HUES64 (cell line): ENCODE data around the gene MAL.
"Not testable (repeated sequence)": the region's sequence is repeated elsewhere in the genome, so short reads cannot be mapped to it uniquely, and the experiment has no call there.

Experiments
- H3K27ac ChIP-seq: 2 replicates; pipeline ENCODE4 v1.7.0; 2013; ENCODE audit warnings: low read depth, low read length, inconsistent platforms
- H3K27me3 ChIP-seq: 2 replicates; pipeline ENCODE4 v1.6.1; 2013; ENCODE audit warnings: mild to moderate bottlenecking, low read length; ENCODE audit not compliant: insufficient read depth
- H3K36me3 ChIP-seq: 2 replicates; pipeline ENCODE4 v1.6.1; 2013; ENCODE audit warnings: mild to moderate bottlenecking, low read length; ENCODE audit not compliant: insufficient read depth
- H3K4me1 ChIP-seq: 2 replicates; pipeline ENCODE4 v1.6.1; 2013; ENCODE audit warnings: mild to moderate bottlenecking, low read length, moderate library complexity; ENCODE audit not compliant: insufficient read depth
- H3K4me3 ChIP-seq: 2 replicates; pipeline ENCODE4 v1.5.1; 2013; ENCODE audit warnings: mild to moderate bottlenecking, low read length, moderate library complexity
- H3K9ac ChIP-seq: 2 replicates; pipeline ENCODE4 v1.6.1; 2013; ENCODE audit warnings: mild to moderate bottlenecking, low read depth, low read length
- H3K9me3 ChIP-seq: 2 replicates; pipeline ENCODE4 v1.6.1; 2013; ENCODE audit warnings: low read depth, low read length; ENCODE audit not compliant: insufficient read depth
- WGBS: fragments of 150-250, 120-280 bp; methylation state at CpG from one replicate; pipeline ENCODE4 v1.1.7; 2013; ENCODE audit warnings: missing lambda C conversion rate; 5-methylcytosine and 5-hydroxymethylcytosine counted together

The MAL gene

DNA sequence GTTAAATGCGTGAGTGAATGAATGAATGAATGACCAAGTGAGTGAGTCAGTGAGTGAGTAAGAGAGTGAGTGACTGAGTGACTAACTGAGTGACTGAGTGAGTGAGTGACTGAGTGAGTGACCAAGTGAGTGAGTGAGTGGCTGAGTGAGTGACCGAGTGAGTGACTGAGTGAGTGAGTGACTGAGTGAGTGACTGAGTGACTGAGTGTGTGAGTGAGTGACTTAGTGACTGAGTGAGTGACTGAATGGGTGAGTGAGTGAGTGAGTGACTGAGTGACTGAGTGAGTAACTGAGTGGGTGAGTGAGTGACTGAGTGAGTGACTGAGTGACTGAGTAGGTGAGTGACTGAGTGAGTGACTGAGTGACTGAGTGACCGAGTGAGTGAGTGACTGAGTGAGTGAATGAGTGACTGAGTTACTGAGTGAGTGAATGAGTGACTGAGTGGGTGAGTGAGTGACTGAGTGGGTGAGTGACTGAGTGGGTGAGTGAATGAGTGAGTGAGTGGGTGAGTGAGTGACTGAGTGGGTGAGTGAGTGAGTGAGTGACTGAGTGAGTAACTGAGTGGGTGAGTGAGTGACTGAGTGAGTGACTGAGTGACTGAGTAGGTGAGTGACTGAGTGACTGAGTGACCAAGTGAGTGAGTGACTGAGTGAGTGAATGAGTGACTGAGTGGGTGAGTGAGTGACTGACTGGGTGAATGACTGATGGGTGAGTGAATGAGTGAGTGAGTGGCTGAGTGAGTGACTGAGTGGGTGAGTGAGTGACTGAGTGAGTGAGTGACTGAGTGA, 11.3 kb downstream of the MAL start:
- Histone ChIP-seq H3K36me3 (no peaks in the 10 kb centered on the region), H3K4me3 (no peak overlapping the region), H3K27ac (no peak overlapping the region), H3K4me1 (no peaks in the 10 kb centered on the region), H3K9ac (no peak overlapping the region), H3K27me3 (peaks cover 7% of the 10 kb centered on the region; the same call in 1 of the 2 replicates), H3K9me3 (no peaks in the 10 kb centered on the region)
- 91% methylated on average over 3 of the region's 3 CpGs for WGBS

DNA sequence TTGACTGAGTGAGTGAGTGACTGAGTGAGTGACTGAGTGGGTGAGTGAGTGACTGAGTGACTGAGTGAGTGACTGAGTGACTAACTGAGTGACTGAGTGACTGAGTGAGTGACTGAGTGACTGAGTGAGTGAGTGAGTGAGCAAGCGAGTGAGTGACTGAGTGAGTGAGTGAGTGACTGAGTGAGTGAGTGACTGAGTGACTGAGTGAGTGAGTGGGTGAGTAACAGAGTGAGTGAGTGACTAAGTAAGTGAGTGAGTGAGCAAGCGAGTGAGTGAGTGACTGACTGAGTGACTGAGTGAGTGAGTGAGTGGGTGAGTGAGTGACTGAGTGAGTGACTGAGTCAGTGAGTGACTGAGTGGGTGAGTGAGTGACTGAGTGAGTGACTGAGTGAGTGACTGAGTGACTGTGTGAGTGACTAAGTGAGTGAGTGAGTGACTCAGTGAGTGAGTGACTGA, 11.9 kb downstream of the MAL start:
- Histone ChIP-seq H3K9me3 (no peaks in the 10 kb centered on the region), H3K27ac (no peak overlapping the region), H3K27me3 (0 out of 2 replicates have a peak, but pooled peaks cover 3% of the 10 kb centered on the region), H3K9ac (no peak overlapping the region), H3K4me1 (no peaks in the 10 kb centered on the region), H3K36me3 (no peaks in the 10 kb centered on the region), H3K4me3 (no peak overlapping the region)
- WGBS: 81% methylated on average over 2 of the region's 2 CpGs

DNA sequence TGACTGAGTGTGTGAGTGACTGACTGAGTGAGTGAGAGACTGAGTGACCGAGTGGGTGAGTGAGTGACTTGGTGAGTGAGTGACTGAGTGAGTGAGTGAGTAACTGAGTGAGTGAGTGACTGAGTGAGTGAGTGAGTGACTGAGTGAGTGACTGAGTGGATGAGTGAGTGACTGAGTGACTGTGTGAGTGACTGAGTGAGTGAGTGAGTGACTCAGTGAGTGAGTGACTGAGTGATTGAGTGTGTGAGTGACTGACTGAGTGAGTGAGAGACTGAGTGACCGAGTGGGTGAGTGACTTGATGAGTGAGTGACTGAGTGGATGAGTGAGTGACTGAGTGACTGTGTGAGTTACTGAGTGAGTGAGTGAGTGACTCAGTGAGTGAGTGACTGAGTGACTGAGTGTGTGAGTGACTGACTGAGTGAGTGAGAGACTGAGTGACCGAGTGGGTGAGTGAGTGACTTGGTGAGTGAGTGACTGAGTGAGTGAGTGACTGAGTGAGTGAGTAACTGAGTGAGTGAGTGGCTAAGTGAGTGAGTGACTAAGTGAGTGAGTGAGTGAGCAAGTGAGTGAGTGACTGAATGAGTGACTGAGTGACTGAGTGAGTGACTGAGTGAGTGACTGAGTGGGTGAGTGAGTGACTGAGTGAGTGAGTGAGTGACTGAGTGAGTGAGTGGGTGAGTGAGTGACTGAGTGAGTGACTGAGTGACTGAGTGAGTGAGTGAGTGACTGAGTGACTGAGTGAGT, 12.5 kb downstream of the MAL start:
- not testable (repeated sequence) for H3K27ac ChIP-seq

DNA sequence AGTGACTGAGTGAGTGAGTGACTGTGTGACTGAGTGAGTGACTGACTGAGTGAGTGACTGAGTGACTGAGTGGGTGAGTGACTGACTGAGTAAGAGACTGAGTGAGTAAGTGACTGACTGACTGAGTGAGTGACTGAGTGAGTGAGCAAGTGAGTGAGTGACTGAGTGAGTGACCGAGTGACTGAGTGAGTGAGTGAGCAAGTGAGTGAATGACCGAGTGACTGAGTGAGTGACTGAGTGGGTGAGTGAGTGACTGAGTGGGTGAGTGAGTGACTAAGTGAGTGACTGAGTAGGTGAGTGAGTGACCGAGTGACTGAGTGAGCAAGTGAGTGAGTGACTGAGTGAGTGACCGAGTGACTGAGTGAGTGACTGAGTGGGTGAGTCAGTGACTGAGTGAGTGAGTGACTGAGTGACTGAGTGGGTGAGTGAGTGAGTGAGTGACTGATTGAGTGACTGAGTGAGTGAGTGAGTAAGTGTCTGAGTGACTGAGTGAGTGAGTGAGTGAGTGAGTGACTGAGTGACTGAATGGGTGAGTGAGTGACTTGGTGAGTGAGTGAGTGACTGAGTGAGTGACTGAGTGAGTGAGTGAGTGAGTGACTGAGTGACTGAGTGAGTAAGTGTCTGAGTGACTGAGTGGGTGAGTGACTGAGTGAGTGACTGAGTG, 13.3 kb downstream of the MAL start:
- 91% methylated on average over 4 of the region's 4 CpGs for WGBS
- Histone ChIP-seq H3K9me3 (no peaks in the 10 kb centered on the region), H3K4me3 (no peak overlapping the region), H3K36me3 (no peaks in the 10 kb centered on the region), H3K27ac (no peak overlapping the region), H3K4me1 (peaks cover 3% of the 10 kb centered on the region; the same call in 1 of the 2 replicates), H3K27me3 (no peaks in the 10 kb centered on the region), H3K9ac (no peak overlapping the region)

More for the DNA sequence above, 12.5 kb downstream of the MAL start:
- not testable (repeated sequence) for H3K4me1 ChIP-seq, H3K4me3 ChIP-seq, H3K9ac ChIP-seq, H3K27me3 ChIP-seq, H3K36me3 ChIP-seq, H3K9me3 ChIP-seq
- WGBS: 83% methylated on average over 3 of the region's 3 CpGs

DNA sequence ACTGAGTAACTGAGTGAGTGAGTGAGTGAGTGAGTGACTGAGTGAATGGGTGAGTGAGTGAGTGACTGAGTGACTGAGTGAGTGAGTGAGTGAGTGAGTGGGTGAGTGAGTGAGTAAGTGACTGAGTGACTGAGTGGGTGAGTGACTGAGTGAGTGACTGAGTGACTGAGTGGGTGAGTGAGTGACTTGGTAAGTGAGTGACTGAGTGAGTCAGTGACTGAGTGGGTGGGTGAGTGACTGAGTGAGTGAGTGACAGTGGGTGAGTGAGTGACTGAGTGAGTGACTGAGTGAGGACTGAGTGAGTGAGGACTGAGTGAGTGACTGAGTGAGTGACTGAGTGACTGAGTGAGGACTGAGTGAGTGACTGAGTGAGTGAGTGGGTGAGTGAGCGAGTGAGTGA, 13.9 kb downstream of the MAL start:
- no peaks in the 10 kb centered on the region for H3K36me3 ChIP-seq
- H3K4me3 ChIP-seq: no peak overlapping the region
- H3K27me3 ChIP-seq: no peaks in the 10 kb centered on the region
- WGBS: 79% methylated on average over 1 of the region's 1 CpG
- H3K4me1 ChIP-seq: peaks cover 4% of the 10 kb centered on the region; the same call in 1 of the 2 replicates
- H3K9me3 ChIP-seq: no peaks in the 10 kb centered on the region
- no peak overlapping the region for H3K27ac ChIP-seq
- H3K9ac ChIP-seq: no peak overlapping the region

DNA sequence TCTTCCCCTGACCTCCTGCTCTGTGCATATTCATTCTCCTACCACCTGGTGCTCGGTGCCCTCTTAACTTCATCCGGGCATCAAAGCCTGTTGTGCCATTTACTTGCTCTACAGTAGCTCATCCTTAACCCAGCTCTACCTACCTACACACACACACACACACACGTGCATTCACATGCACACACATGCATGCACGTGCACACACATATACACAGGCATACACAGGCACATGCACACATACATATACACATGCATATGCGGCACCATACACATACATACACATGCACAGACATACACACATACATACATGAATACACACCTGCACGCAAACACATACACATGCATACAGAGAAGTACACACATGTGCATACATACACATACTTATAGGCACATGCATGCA, 14.5 kb downstream of the MAL start:
- H3K9me3 ChIP-seq: no peaks in the 10 kb centered on the region
- WGBS: 85% methylated on average over 6 of the region's 6 CpGs

DNA sequence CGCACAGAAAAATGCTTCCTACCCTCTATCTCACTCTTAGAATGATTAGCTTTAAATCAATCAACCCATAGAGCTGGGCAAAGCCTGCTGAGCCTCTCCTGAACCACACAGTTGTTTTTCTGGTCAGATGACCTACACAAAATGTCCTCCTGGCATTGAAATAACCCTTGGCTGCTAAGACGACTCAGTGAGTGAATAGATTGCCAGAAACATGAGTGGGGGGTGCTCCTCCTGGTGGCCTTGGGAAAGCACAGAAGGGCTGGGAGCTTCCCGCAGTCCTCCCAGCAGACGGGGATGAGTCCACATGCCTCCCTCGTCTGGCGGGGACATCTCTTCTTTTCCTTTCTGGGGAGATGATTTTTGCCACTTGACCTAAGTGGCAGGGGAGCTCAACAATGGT, 14.9 kb downstream of the MAL start:
- Histone ChIP-seq H3K4me3 (no peak overlapping the region), H3K36me3 (no peaks in the 10 kb centered on the region), H3K4me1 (peaks cover 4% of the 10 kb centered on the region; the same call in 1 of the 2 replicates), H3K27me3 (no peaks in the 10 kb centered on the region), H3K9ac (no peak overlapping the region), H3K9me3 (no peaks in the 10 kb centered on the region), H3K27ac (no peak overlapping the region)
- 76% methylated on average over 6 of the region's 6 CpGs for WGBS

More for the DNA sequence above, 14.5 kb downstream of the MAL start:
- Histone ChIP-seq H3K4me1 (peaks cover 4% of the 10 kb centered on the region; the same call in 1 of the 2 replicates), H3K27me3 (no peaks in the 10 kb centered on the region), H3K9ac (no peak overlapping the region), H3K36me3 (no peaks in the 10 kb centered on the region), H3K4me3 (no peak overlapping the region), H3K27ac (no peak overlapping the region)

- H3K4me1 ChIP-seq: peaks cover 4% of the 10 kb centered on the region; the same call in 1 of the 2 replicates
- no peaks in the 10 kb centered on the region for H3K27me3 ChIP-seq
- no peak overlapping the region for H3K27ac ChIP-seq
- no peak overlapping the region for H3K9ac ChIP-seq
- H3K9me3 ChIP-seq: no peaks in the 10 kb centered on the region
- 83% methylated on average over 10 of the region's 10 CpGs for WGBS
- no peaks in the 10 kb centered on the region for H3K36me3 ChIP-seq
- H3K4me3 ChIP-seq: no peak overlapping the region
Observed at GRCh38 chr2:95041060-95041823, 15.7 kb downstream of the MAL start.

DNA sequence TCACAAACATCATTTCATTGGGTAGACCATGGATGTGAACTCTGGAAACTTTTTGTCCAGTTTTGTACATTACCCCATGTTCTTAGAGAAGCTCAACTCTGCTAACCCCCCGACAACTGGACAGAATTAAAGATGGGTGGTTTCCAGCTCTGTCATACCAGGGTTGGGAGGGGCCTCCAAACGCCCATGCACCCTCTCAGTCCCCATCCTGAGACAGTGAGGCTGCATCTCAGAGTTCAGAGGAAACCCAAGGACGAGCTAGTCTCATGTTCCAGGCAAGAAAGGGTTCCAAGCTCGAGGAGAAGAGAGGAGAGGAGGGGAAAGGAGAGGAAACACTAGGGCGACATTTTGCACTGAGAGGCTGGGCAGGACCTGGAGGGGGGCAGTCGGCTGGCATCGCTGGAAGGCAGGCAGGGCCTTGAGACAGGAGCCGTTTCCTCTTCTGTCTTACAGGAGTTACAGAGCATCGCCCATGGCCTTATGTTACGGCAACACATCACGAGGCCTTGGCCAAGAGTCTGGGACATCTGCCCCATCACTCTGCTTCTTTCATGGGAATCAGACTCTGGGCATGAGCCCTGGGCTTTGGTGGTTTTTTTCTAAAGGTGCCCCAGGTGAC, 16.4 kb downstream of the MAL start:
- Histone ChIP-seq H3K4me3 (no peak overlapping the region), H3K27ac (no peak overlapping the region), H3K9me3 (no peaks in the 10 kb centered on the region), H3K4me1 (peaks cover 4% of the 10 kb centered on the region; the same call in 1 of the 2 replicates), H3K9ac (no peak overlapping the region), H3K36me3 (no peaks in the 10 kb centered on the region), H3K27me3 (no peaks in the 10 kb centered on the region)
- 85% methylated on average over 11 of the region's 11 CpGs for WGBS

GRCh38 chr2:95042472-95043271, 17.2 kb downstream of the MAL start:
- 83% methylated on average over 7 of the region's 7 CpGs for WGBS
- Histone ChIP-seq H3K27me3 (no peaks in the 10 kb centered on the region), H3K9me3 (no peaks in the 10 kb centered on the region), H3K9ac (no peak overlapping the region), H3K4me3 (no peak overlapping the region), H3K27ac (no peak overlapping the region), H3K4me1 (peaks cover 4% of the 10 kb centered on the region; the same call in 1 of the 2 replicates), H3K36me3 (no peaks in the 10 kb centered on the region)
